GM19397 (cell line): ENCODE results near the gene KCTD6.

Source experiments
- ATAC-seq: cut with Tn5 transposase; IDR thresholded peaks from one replicate; pipeline ENCODE4 v1.9.1; 2021; ENCODE audit warnings: mild to moderate bottlenecking, moderate library complexity; ENCODE audit not compliant: unreplicated experiment

KCTD6 gene

DNA sequence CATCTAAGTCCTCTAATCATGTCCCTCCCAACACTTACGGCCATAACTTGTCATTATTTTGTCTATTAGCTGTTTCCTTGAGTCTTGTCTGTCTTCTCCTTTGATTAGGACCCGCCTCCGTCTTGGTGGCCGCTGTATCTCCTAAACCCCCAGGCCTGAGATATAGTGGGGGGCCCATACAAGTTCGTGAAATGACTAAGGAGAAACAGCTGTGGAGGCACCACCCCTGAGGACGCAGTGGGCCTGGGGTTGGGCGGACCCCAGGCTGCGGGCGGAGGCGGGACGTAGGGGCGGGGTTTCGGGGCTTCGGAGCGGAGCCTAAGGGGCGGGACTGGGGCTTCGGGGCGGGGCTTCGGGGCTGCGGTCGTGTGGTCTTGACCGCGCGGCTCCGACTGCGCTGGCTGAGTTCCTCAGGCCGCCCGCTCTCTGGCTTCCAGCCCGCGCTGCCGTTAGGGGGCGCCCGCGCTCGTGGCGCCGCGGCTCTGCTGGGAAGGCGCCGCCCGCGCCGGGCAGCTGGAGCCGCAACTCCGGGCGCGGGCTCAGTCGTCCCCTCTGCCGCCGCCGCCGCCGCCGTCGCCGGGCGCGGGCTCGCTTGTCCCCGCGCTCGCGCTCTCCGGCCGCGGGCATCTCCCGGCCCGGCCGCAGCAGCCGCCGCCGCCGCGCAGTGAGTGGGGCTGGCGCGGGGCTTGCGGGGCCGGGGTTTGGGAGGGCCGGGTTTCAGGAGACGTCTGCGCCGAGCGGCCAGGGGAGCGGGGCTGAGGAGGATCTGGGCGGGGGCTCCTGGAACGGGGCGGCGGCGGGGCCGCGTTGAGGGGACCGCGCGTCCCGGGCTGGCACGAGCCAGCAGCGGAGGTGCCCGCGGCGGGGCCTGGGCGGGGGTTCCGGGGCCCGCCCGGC, at the start of gene KCTD6:
KCTD6 (plus strand) TSS at position 591 of the 897 bp plus-strand sequence. CDS start 6,660 bp downstream, outside the sequence.
- ATAC-seq, result peak; percentile 97

DNA sequence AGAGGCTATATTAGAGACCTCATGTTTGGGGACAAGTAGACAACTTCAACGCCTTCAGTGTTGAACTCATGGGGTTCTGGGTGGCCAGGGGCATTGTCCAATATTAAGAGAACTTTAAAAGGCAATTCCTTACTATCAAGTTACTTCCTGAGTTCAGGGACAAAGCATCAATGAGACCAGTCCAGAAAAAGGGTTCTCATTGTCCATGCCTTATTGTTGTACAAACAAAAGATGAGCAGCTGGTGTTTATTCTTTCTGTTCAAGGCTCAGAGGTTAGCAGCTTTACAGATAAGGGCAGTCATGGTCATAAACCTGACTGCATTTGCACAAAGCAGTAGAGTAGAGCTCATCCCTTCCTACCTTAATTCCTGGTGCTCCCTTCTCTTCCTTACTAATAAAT, 39.7 kb upstream of the KCTD6 start:
- no peak for ATAC-seq

DNA sequence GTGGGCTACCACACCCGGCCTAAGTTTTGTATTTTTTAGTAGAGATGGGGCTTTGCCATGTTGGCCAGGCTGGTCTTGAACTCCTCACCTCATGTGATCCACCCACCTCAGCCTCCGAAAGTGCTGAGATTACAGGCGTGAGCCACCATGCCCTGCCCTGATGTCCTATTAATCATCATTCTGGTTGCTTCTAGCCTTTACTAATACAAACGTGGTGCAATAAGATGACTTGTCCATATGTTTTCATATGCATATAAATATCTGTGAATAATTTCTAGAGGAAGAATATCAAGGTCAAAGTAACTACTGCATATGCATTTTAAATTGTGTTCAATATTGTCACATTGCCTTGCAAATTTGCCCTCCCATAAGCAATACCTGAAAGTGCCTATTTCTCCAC, 32.7 kb upstream of the KCTD6 start:
- no peak for ATAC-seq

GRCh38 chr3:58462829-58463180, 29.1 kb upstream of the KCTD6 start:
- no peak for ATAC-seq

GRCh38 chr3:58463181-58463941, 28.5 kb upstream of the KCTD6 start:
- peak; percentile 88 for ATAC-seq

DNA sequence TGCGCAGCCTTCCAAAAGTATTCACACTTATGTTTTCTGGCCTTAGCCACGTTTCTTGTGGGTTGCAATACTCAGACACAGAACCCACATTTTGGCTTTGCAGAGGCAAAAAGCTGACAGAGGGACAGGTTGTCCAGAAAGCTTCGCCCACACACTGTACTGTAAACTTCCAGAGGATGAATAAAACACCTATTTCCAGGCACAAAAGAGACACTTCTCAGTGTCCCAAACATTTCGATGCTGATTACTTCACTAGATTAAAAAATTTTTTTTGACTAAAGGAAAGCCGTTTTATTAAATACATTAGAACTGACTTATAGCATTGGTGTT, 28.0 kb upstream of the KCTD6 start:
- no peak for ATAC-seq

DNA sequence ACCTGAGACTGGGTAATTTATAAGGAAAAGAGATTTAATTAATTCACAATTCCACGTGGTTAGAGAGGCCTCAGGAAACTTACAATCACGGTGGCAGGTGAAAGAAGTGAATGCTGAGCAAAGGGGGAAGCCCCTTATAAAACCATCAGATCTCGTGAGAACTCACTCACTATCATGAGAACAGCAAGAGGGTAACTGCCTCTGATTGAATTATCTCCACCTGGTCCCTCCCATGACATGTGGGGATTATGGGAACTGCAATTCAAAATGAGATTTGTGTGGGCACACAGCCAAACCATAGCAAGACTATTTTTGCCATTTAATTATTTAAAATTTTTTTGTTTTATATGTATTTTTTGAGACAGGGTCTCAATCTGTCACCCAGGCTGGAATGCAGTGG, 27.0 kb upstream of the KCTD6 start:
- no peak for ATAC-seq

DNA sequence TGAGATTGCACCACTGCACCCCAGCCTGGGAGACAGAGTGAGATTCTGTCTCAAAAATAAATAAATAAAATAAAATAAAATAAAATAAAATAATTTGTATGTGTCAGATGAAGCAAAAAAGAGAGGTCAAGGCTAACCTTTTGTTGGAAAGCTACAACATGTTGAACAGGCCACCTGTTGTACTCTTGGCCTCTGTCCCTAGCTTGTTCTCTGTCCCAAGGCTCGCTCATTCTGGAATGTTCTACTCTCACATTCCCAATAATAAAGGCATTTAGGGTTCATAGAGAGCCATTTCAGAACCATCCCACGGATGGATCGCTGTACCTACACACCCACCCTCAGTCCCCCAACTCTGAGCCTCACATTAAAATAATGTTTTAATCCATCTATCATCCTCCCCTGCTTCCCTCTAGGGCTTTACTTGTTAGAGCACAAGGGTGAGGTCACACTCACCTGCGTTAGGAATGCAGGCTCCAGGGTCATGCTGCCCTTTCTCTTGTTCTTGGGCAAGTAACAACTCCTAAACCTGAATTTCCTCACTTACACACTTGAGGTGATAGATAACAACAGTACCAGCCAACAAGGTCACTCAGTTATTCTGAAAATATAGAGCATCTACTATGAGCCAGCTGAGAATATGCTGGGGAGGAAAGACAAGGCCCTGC, 24.9 kb upstream of the KCTD6 start:
- ATAC-seq, result no peak

GRCh38 chr3:58469096-58469495, 22.8 kb upstream of the KCTD6 start:
- ATAC-seq, result no peak

- ATAC-seq, result no peak
Observed at GRCh38 chr3:58470363-58471024, 21.4 kb upstream of the KCTD6 start.

- ATAC-seq, result no peak
Observed at GRCh38 chr3:58471025-58471887, 20.6 kb upstream of the KCTD6 start.

DNA sequence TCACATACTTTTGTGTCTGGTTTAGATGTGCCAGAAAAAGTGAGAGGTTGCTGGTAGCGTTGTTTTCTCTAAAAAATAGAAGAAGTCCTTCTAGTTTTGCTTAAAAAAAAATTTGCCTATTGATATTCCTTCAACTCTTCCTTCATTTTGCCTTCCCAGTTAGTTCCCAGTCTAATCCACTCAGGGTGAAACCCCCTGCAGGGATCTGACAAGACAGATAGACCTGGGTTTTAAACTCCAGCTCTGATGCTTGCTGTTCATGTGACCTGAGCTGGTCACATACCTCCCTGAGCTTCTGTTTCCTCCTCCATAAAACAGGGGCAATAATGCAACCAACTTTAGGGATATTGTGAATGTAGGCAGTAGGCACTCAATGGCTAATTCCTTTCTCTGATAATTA, 18.6 kb upstream of the KCTD6 start:
- no peak for ATAC-seq

- no peak for ATAC-seq
Observed at GRCh38 chr3:58474348-58474911, 17.5 kb upstream of the KCTD6 start.

- ATAC-seq, result no peak
Observed at GRCh38 chr3:58474967-58475578, 16.8 kb upstream of the KCTD6 start.

DNA sequence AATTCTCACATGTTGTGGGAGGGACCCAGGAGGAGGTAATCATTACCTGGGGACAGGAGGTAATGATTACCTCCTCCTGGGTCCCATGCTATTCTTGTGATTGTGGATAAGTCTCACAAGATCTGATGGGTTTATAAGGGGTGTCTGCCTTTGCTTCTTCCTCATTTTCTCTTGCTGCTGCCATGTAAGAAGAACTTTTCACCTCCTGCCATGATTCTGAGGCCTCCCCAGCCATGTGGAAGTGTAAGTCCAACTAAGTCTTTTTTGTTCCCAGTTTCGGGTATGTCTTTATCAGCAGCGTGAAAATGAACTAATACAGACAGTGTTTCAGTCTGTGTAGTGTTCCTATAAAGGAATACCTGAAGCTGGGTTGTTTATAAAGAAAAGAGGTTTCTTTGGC, 13.1 kb upstream of the KCTD6 start:
- ATAC-seq, result no peak

DNA sequence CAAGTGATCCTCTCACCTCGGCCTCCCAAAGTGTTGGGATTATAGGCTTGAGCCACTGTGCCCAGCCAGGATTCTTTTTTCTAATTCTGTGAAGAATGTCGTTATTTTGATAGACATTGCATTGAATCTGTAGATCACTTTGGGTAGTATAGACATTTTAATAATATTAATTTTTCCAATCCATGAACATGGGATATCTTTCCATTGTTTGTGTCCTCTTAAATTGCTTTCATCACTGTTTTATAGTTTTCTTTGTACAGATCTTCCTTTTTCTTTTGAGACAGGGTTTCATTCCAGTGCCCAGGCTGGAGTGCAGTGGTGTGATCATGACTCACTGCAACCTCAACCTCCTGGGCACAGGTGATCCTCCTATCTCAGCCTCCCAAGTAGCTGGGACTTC, 11.6 kb upstream of the KCTD6 start:
- no peak for ATAC-seq

DNA sequence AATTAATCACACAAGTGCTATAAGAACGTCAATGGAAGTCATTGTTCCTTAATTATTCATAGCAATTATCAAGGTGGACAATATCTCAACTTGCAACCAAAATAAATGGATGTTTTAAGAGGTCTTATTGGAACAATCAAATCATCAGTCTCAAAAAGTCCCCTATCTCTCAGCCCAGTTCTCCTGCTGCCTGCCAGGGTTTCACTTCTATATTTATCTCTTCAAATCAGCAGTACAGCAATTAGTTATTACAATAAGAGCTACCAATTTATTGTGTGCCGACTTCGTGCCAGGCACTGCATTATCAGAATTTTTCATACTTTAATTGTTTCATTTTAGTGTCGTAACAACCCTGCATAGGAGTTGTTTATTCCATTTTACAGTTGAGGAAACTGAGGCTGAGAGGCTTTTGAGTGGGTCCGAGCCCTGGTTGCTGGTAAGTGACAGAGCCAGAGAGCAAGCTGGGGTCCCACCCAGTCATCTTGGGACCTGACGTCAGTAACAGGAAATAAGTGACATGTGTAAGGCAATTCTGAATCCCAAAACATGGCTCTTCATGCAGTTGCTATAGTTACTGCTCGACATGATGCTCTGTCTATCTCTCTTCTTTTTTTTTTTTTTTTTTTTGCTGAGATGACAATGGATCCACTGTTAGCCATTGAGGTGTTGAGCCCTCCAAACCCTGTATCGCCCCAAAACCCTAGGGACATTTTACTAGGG, 8.8 kb upstream of the KCTD6 start:
- ATAC-seq, result no peak

DNA sequence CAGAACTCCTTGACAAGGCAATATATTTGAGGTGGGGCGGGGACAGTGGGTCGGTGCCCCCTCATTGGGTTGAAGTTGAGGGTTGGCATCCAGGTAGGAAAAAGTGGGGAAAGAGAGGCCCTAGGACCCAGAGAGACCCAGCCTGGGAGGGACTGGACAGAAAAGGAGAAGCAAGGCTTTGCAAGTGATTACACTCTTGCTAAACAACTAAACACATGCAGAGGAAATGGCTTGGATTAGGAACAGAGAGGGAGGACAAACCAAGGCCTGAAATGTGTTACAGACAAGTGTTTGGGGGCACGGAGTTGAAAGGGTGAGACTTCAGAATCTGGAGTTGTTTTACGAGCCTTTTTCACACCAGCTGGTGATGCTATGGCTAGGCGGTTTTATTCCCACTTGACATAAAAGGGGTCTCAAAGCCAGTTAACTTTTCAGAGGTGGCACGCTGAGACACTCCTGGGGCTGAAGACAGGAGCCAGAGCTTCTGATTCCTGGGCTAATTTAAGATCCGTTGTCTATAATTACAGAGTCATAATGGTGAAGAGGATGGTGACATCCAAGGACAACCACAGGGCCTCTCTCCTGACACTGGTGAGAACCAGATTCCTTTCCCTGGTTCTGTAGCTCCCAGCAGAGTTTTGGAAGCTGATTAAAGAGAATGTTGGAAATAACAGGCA, 7.7 kb upstream of the KCTD6 start:
- ATAC-seq, result no peak
